Stromal cell of bone marrow (primary cell): ENCODE measurements around the gene AFTPH.

ENCODE experiments used
- DNase-seq: peaks from one replicate; pipeline ENCODE4 v3.0.0-alpha.2; 2012; ENCODE audit warnings: low read depth

AFTPH gene

DNA sequence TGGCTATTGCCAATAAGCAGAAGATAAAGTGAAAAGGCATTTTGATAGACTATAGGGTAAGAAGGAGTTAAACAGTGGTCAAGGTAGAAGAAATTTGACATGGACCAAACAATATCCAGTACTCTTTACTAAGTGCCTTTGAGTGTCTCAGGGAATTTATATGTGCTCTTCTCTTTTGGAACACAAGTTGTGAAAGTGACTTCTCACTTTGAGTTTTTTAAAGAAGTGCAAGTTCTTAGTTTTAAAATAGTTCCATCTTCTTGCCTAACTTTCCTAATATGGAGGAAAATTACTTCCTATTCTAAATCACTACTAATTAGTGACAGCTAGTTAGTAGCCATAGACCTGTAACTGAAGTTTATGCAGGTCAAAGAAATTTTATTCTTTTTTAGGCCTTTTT lies 63.4 kb downstream of the AFTPH start:
- DNase-seq, result no peak

DNA sequence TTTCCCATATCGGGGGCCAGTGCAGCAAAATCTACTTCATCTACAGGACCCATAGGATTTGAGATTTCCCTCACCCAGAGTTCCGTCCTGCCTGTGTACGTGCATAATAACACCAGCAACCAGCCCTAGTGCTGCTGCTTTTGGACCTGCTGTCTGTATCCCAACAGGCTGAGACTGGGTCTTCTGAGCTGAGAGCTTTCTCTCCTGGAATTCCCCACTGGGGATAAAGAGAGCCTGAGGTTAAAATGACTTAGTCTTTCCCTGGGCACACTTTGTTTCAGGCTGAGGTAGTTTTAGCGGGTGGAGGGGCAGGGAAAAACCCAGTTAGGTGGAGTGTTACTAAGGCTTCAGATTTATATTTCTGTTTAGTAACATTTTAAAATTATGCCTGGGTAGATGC lies 67.1 kb downstream of the AFTPH start:
- DNase-seq, result no peak

DNA sequence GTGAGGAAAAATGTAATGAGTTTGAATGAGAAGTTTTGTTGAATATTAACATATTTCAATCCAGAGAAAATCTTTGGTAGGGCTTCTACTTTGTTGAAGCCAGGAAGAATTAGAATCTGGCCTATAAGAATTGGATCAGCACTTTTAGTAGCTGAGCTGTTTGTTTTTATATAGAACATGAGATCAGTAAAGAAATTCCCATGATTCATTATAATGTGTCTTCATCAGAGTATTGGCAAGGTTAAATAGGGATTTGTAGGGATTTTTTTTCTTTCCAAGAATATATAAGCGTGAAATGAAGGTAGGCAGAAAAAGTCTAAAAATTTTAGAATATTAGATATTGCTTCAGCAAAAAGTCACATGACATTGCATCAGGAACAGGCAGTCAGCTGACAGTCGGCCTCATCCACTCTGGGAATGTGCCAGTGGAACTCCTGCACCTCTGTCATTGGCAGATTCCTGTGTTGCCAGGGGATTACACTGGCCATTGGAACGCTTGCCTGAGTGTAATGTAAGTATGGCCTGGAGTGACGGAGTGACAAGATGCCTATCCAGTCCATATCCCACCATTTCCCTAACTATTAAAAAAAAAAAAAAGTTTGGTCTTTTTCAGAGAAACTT lies 69.0 kb downstream of the AFTPH start:
- no peak for DNase-seq

DNA sequence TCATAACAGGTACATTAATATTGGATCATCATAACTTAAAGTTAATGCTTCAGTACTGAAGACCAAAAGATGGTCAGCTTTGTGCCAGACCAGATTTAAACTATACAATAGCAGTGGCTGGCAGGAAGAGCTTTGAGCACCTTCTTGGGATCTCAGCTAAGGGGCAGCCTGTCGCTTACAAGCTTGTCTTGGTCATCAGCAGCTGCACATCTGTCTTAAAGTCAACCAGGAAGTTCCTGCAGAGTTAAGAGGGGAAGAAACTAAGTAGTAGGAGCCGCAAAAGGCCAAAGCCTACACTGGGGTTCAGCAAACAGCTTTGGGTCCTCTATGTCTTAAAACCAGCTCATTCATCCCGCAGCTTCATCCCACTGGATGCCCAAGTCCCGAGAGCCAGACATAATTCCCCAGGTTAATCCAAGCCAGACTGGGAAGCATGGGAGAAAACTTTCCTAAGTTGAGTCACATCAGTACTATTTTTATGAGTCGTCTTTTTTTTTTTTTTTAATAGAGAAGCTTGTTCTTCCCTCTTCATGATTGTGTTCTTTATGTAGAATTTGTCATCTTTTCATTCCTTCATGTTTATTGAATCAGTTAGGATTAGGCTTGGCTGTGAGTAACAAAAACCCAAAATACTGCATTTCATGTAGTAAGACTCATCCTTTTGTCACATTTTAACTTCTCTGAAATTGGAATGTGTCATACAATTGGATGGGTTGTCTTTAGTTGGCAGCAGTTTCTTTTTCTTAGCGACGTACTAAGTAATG lies 70.3 kb downstream of the AFTPH start:
- DNase-seq, result peak; percentile 59

DNA sequence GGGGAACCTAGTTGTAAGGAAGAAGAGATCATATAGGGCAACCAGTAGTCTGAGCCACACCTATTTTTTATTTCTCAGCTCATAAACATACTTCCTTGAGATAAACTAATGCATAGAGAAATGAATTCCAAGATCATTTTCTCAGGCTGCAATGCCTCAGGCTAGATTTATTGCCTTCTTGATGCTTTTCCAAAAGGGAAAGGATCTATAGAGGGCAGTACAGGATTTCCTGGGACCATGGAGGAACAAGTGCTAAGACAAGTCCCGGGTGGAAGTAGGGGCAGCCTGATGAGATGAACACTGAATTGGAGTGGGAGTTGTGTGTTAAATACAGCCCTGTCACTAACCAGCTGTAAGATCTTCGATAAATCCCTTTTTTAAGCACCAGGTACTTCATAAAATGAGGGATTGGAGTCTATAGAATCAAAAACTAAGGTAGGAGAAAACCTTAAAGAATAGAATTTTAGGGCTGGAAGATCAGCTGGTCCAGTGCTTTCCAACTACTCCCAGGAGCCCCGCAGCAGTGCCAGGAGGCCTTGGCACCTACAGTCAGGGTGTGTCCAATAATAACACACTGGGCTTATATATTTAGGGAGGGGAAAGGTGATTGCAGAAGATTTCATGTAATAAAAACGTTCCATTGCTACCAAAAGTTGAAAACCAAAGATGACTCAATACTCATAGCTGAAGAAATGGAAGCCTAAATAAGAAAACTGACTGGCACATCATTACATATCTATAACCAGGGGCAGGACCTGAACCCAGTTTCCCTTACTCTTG lies 71.5 kb downstream of the AFTPH start:
- no peak for DNase-seq

DNA sequence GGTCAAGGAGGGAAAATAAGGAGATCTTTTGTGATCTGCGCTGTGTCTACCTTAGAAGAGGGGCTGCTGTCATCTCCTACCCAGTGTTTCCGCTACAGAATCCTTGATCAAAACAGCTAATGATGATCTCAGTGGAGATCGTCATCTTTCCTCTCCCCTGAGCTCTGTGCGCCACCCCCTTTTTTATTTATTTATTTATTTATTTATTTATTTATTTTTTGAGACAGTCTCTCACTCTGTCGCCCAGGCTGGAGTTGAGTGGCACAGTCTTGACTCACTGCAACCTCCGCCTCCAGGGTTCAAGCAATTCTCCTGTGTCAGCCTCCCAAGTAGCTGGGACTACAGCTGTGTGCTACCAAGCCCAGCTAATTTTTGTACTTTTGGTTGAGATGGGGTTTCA lies 74.1 kb downstream of the AFTPH start:
- no peak for DNase-seq

DNA sequence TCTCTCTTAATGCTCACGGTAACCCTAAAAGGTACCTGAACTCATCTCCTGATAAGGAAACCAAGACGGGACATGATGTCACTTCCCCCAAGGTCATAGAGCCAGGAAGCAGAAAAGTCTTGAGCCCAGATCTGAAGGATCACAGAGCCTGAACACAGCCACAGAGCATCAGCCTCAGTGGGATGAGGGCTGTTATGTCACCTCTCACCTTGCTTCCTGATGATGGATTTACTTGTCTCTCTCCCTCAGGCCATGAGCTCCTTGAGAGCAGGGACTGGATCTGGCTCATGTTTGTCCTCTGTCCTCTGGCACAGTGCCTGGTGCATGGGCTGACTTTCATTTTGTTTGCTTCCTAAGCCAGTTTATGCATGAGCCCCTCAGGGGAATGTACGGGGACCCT lies 75.3 kb downstream of the AFTPH start:
- DNase-seq, result no peak

DNA sequence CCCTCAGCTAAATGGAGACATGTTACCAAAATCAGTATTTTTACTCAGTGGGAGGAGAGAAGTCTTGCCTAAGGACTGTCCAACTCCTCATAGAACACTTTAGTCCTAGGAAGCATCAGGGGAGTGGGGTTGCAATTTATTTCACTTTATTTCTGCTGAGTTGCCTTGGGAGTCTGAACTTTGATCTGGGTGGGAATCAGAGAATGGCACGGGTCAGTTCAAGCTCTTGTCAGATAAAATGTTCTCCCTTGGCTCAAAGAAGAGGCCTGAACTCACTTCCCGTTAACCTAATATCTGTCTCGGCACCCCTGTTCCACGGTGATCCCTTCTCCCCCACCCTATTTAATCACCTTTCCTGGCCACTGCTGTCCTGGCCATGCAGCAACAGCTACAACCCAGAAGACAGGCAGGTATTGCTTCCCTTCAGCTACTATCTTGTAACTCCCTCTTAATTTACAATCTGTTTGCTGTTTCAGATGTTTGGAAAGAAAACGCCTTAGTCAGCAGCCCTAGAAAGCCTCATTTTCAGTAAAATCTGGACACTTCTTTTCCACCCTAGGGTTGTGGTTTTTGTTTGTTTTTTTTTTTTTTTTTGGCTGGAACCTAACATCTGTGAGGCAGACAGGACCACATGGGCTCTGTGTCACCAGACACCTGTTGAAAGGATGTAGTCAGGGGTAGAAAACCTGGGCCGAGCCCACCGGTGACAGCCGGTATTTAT lies 77.1 kb downstream of the AFTPH start:
- no peak for DNase-seq

DNA sequence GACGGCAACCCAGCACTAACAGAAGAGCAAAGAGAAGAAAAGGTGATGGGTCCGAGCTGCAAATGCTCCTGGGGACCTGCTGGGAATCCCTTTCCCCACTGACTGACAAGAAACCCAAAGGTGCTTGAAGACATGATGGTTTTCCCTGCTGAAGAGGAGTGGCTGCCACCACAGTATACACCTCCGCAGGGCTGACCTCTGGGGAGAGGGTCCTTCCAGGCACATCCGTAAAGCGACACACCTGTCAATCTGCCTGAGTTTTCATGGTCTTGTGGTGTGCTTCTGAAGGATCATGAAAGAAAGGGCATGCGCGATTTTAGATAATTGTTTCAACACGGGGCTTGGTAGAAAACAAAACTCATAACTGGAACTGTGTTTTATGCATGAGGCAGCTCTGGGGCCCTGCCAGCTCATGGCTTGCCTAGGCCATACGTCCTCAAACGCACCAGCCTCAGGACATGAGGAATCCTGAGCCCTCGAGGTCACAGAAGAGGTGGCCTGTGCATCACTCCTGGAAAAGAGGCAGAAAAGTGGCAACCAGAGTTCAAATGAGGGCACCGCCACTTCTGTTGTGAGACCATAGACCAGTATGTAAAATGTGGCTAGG lies 77.8 kb downstream of the AFTPH start:
- DNase-seq, result no peak

DNA sequence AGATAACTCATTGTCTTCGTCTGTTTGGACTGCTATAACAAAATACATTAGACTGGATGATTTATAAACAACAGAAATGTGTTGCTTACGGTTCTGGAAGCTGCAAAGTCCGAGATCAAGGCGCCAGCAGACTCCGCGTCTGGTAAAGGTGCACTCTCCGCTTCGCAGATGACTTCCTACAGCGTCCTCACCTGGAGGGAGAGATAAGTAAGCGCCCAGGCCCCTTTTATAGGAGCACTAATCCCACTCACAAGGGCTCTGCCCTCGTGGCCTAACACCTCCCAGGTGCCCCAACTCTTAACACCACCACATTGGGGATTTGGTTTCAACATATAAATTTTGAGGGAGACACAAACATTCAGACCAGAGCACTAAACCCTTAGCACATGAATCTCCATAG lies 78.3 kb downstream of the AFTPH start:
- no peak for DNase-seq

DNA sequence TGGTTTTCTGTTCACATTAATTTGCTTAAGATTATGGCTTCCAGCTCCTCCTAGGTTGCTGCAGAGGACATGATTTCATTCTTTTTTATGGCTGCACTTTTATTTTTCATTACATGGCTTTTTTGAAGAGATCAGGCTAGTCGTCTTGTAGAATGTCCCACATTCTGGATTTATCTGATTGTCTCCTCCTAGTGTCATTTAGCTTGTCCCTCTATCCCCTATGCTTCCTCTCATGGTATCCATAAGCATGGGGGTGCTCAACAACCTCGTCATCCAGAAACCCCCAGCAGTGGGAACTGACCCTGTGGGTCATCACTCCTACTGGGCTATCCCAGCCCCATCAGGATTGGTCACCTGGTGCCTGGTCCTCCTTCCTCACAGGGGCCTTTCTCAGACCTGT lies 80.0 kb downstream of the AFTPH start:
- no peak for DNase-seq

DNA sequence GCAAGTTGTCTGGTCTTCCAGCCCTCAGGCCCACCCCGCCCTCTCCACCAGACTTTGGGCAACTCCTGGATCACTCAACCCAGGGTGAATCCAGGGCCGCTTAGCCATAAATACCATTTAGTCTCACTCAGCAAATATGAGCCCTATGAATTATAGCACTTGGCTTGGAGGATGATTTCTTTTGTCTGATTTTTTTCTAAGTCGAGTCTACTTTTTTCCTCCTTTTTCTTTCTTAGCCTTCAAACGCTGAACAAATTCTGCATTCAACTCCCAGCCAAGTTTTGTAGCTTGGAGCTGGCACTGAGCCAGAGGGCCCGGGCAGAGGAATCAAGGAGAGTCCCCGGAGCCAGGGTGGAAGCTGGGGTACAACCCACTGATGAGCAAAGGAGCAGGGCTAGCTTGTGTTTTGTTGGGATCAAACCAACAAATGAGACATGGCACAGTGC lies 80.9 kb downstream of the AFTPH start:
- peak; percentile 85 for DNase-seq

DNA sequence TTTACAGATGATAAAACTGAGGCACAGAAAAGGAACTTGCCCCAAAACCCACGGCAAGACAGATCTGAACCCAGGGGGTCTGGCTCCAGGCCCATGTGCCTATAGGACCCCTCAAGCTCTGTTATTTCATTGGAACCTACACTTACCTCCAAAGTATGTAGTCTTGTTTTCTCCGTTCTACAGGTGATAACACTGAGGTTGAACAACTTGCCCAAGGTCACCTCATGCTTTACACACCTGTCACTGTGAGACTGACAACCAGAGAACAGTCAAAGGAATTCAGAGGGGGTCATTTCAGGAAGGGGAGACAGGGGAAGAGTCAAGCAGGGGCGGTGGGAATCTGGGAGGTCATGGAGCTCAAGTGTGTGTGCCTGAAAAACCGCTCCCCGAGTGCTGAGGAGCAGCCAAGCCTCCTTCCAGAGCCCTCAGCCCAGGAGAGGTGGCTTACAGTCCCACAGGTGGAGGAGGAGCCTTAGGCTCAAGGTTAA lies 81.9 kb downstream of the AFTPH start:
- no peak for DNase-seq

DNA sequence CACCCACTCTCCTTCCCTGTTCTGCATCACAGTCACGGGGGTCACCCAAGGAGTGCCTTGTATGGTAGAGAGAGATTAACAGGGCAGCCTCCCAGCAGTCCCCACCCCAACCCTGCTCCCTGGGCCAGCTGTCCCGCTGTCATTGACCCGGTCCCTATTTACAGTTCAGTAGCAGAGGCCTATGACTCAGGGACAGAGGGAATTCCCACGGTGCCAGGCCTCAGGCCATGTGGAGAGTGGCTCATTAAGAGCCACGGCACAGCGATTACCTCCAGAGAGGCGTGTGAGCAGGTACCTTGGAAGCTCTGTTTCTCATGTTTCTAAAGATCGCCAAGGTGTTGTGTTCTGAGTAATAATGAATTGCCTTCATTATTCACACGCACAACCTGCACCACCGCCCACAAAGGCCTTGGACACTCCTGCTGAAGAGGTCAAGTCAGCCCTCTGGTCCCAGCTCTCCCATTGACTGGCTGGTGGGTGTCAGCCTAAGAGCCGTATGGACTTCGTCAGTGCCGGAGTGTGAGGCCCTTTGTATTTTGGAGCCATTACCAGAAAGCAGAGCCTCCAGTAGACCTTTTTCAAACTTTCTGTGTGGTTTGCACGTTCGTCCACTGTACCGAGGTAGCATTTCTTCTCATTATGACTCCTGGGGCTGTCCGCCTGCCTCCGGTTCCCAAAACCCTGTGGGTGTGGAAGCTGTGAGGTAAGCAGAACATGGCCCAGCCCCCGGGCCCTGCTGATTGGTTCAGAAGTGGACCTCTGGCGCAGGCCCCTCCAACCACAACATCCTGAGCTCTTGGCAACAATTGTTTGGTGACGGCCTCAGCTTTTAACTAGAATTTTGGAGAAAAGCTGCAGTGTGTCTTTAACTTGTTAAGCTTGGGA lies 82.6 kb downstream of the AFTPH start:
- DNase-seq, result peak; percentile 62

DNA sequence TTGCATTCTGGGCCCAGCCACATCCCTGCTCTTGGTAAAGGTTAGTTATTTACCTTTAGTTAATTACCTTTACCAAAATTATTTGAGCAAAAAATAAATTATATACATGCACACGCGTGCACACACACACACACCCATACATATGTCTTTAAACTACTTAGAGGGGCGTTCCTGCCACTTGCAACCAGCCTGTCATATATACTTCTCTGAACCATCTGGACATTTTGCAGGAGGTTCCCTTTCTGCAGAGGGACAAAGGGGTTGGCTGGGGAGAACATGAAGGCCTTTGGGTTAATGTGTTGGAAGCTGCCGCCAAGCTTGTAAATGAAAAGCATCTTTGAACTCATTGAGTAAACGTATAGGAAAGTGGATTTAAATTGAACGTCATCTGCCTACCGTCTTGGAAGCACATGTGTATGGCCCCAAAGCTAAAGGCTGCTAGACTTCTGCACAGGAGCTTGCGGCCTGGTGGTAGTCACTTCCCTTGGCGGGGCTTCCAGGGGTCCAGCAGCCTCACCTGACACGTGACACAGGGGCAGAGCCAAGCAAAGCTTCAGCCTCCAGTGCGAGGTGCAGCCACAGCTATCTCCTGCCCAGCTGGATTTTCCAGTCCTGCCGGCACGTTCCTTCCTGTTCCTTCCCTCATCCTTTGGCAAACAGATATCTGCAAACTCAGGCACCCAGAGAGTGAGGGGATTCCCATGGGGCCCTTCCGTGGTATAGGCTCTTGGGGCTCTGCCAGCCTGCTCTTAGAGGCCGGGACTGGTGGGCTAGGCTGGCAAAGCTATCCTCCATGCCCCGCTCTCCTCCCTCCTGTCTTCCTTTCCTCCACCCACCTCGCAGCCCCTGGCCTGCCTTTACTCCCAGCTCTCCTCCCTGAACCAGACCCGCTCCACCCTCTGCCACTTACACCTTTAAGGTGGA lies 83.5 kb downstream of the AFTPH start:
- DNase-seq, result no peak

DNA sequence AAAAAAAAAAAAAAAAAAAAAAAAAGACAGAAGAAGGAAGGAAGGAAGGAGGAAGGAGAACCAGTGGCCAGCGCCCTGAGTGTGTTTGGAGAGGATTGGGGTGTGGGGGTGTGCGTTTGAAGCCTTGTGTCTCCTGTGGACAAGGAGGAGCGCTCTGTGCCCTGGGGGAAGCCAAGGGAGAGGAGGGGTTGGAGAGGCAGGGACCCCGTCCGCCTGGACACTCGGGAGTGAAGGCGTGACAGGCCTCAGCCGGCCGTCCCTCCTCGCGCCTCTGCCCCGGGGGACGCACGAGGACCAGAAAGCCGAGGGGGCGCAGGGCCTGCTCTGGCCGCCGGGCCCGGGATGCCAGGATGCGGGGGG lies 84.7 kb downstream of the AFTPH start:
- no peak for DNase-seq

DNA sequence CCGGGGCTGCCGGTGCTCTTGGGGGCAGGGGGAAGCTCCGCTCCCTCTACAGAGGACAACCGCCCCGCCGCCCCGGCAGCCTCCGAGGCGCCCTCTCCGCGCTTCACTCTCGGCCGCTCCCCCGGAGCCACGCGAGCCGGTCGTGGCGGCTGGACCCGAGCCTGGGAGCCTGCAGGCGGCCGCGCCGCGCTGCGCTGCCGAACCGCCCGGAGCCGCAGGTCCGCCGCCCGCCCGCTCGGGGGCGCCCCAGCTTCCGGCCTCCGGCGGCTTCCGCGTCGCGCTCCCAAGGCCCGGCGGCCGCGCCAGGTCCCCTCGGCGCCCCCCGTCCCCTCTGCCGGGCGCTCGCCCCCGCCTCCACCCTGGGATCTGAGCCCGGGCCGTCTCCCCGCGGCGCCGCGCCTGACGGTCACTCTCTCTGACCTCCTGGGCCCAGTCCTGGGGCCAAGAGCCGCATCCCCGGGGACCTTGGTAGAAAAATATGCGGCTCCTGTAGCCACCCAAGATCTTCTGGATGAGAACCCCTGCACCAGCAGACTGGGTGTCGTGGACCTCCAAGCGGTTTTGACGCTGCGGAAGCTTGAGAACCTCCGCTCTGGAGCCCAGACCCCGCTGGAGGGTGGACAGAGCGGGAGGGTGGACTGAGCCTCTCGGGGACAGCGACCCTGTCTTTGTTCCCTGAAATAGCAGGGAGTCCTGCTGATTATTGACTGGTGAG lies 85.3 kb downstream of the AFTPH start:
- no peak for DNase-seq

DNA sequence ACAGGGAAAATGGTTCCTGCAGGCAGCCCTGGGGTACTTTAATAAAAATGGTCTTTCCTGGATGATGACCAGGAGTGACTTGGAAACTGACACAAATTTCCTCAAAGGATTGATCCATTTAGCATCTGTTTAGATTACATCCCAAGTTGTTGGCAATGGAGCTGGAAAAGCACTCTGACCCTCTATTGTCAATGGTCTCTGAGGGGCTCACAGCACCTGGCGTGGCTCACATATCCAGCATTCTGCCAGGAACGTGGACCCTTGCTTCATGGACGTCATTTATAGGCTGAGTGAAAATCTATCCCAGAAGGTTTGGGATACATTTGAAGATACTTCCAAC lies 85.8 kb downstream of the AFTPH start:
- no peak for DNase-seq

DNA sequence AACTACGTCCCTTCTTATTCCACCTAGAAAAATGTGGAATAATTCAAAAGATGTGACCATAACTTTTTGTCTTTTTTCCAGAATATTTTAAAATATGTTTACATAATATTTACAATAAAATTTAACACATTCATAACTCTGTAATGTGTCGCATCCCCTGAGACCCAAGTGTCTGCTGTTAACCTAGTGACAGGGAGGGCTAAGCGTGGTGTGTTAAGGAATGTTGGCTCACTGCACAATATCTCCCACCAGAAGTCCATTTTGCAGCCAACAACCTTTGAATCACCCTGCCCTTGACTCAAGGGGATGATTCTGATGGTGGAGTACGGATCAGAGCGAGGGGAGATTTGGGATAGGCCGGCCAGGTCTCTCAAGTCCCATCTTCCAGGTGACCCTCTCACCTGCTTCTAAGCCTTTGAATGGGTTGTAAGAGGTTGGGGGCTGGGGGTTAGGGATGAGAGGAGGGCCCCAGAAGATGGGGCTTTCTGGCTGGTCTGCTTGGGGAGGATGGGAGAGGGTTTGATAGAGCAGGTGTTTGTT lies 86.3 kb downstream of the AFTPH start:
- no peak for DNase-seq
